WI38 (cell line): ENCODE data around the gene SLMAP.

Source experiments
- H3K4me3 ChIP-seq: 2 replicates; pipeline ENCODE4 v1.5.1; 2011; ENCODE audit warnings: low read depth, mild to moderate bottlenecking, control low read depth, low read length
- CTCF ChIP-seq: IDR thresholded peaks from 2 replicates; pipeline ENCODE4 v1.5.1; 2012; ENCODE audit warnings: low read depth, mild to moderate bottlenecking, control low read depth, low read length

SLMAP gene

GRCh38 chr3:57952208-57952631, 196.1 kb downstream of the SLMAP start:
- no peak overlapping the region for H3K4me3 ChIP-seq

GRCh38 chr3:57952651-57953050, 196.5 kb downstream of the SLMAP start:
- TF ChIP-seq CTCF = no peak
- no peak overlapping the region for H3K4me3 ChIP-seq

More at GRCh38 chr3:57952208-57952631, 196.1 kb downstream of the SLMAP start:
- no peak for TF ChIP-seq CTCF

GRCh38 chr3:57953576-57953975, 197.5 kb downstream of the SLMAP start:
- no peak for TF ChIP-seq CTCF
- no peak overlapping the region for H3K4me3 ChIP-seq

GRCh38 chr3:57956119-57956832, 200.2 kb downstream of the SLMAP start:
- H3K4me3 ChIP-seq = no peak overlapping the region
- no peak for TF ChIP-seq CTCF

- TF ChIP-seq CTCF = no peak
- H3K4me3 ChIP-seq = no peak overlapping the region
These were observed 200.7 kb downstream of the SLMAP start for GRCh38 chr3:57956833-57957174.

- TF ChIP-seq CTCF = no peak
- no peak overlapping the region for H3K4me3 ChIP-seq
These were observed 201.7 kb downstream of the SLMAP start for GRCh38 chr3:57957824-57958223.

GRCh38 chr3:57958642-57959422, 202.7 kb downstream of the SLMAP start:
- no peak overlapping the region for H3K4me3 ChIP-seq
- TF ChIP-seq CTCF = no peak
